Aorta (tissue), 5 donors: ENCODE measurements around the gene TRIM43B. TPM values are rescaled to one million over a fixed set of nuclear protein-coding genes. Genes with fewer than 3 reads are reported as not detected.
A peak's percentile ranks its signal among the peaks of the same experiment; 100 is the strongest.
"Not testable (repeated sequence)": the region's sequence is repeated elsewhere in the genome, so short reads cannot be mapped to it uniquely, and the experiment has no call there.

Experiments
- ATAC-seq: fragments of 200-7000 bp; cut with Tn5 transposase; one replicate; pipeline ENCODE4 v1.9.1; 2022; ENCODE audit warnings: moderate library complexity; ENCODE audit not compliant: low FRiP score
- DNase-seq, 2 donors: peaks; one replicate each; pipeline ENCODE4 v3.0.0-alpha.2; 2020
- H3K27ac ChIP-seq, 2 donors: one replicate each; pipeline ENCODE4 v1.5.1; 2013; ENCODE audit warnings: low read length in 2 of 2, mild to moderate bottlenecking in 2 of 2, moderate library complexity in 2 of 2, control low read depth in 1 of 2, inconsistent platforms in 1 of 2, low read depth in 1 of 2
- H3K27me3 ChIP-seq, 2 donors: one replicate each; pipeline ENCODE4 v1.6.1; 2013; ENCODE audit warnings: control low read depth in 1 of 2, low read length in 1 of 2, mild to moderate bottlenecking in 1 of 2, moderate library complexity in 1 of 2; ENCODE audit not compliant: insufficient read depth in 2 of 2, control insufficient read depth in 1 of 2
- H3K36me3 ChIP-seq, 2 donors: one replicate each; pipeline ENCODE4 v1.6.1; 2013; ENCODE audit warnings: control low read depth in 1 of 2, low read length in 1 of 2, mild to moderate bottlenecking in 1 of 2; ENCODE audit not compliant: insufficient read depth in 2 of 2, control insufficient read depth in 1 of 2
- H3K4me1 ChIP-seq, 2 donors: one replicate each; pipeline ENCODE4 v1.6.1; 2013; ENCODE audit warnings: low read length in 2 of 2, control low read depth in 1 of 2, mild to moderate bottlenecking in 1 of 2, moderate library complexity in 1 of 2; ENCODE audit not compliant: insufficient read depth in 2 of 2, control insufficient read depth in 1 of 2
- H3K4me3 ChIP-seq, 2 donors: one replicate each; pipeline ENCODE4 v1.5.1; 2013; ENCODE audit warnings: low read length in 2 of 2, control low read depth in 1 of 2, mild to moderate bottlenecking in 1 of 2
- H3K9me3 ChIP-seq: one replicate; pipeline ENCODE4 v1.6.1; 2013; ENCODE audit warnings: mild to moderate bottlenecking, low read length; ENCODE audit not compliant: control insufficient read depth
- WGBS, 2 donors: extraction: QIAGEN DNeasy Blood & Tissue Kit; methylation state at CpG; one replicate each; pipeline ENCODE4 v1.1.7; 2013; 5-methylcytosine and 5-hydroxymethylcytosine counted together
- intact Hi-C, 2 donors: fragments of 100-400 bp; cut with DNase I; formaldehyde crosslinking; loops; one replicate each; pipeline versions ENCODE4 v1.14.2 to v1.15.0; 2022
- polyA plus RNA-seq, 2 donors: library from polyadenylated mRNA; stranded (reverse); fragments of 200-250 nt; gene quantifications; one replicate each; pipeline ENCODE4 v1.2.3, GENCODE V29; 2013
- total RNA-seq, 2 donors: library from RNA; stranded (reverse); fragmentation: NEBNext Ultra II Directional; extraction: Animal tissue kit (Norgen Biotek cat#: 25700); gene quantifications; one replicate each; pipeline ENCODE4 v1.2.1, GENCODE V29; 2021
- donor health status: healthy with polysubstance abuse.
- donor health status: Bipolar disorder and iron deficiency.
- donor health status: DM: no; HTN: no; CAD: no.
- donor health status: DM: no; HTN: no; CAD: no.
- donor health status: DM: yes; HTN: yes; CAD: no.

Gene TRIM43B
- total and polyA plus RNA-seq, 4 donors: not detected

- H3K9me3 ChIP-seq, H3K36me3 ChIP-seq, H3K27ac ChIP-seq, H3K4me1 ChIP-seq, DNase-seq, H3K4me3 ChIP-seq, H3K27me3 ChIP-seq, intact Hi-C loops: not testable (repeated sequence)
- no CpG with 5 or more reads among the region's 2 CpGs for WGBS, 2 donors
- peak; percentile 66 for ATAC-seq
Measured at GRCh38 chr2:95442474-95443099, 42.0 kb downstream of the TRIM43B start.

GRCh38 chr2:95435872-95436209, 48.7 kb downstream of the TRIM43B start:
- not testable (repeated sequence) for H3K9me3 ChIP-seq

GRCh38 chr2:95435162-95435871, 49.2 kb downstream of the TRIM43B start:
- H3K27me3 ChIP-seq, H3K36me3 ChIP-seq, intact Hi-C loops, H3K9me3 ChIP-seq, H3K4me1 ChIP-seq, H3K4me3 ChIP-seq, DNase-seq, H3K27ac ChIP-seq: not testable (repeated sequence)
- peak; percentile 63 for ATAC-seq
- WGBS, 2 donors: no CpG with 5 or more reads among the region's 30 CpGs

More at GRCh38 chr2:95435872-95436209, 48.7 kb downstream of the TRIM43B start:
- H3K4me3 ChIP-seq, H3K36me3 ChIP-seq, H3K27me3 ChIP-seq, ATAC-seq, DNase-seq, intact Hi-C loops, H3K4me1 ChIP-seq, H3K27ac ChIP-seq: not testable (repeated sequence)
- WGBS, 2 donors: 3 to 11% methylated on average over 3 of the region's 5 CpGs

GRCh38 chr2:95434507-95435076, 50.0 kb downstream of the TRIM43B start:
- H3K4me3 ChIP-seq, H3K36me3 ChIP-seq, H3K9me3 ChIP-seq, H3K27me3 ChIP-seq, intact Hi-C loops, H3K4me1 ChIP-seq: not testable (repeated sequence)
- peak; percentile 88 for ATAC-seq
- H3K27ac ChIP-seq: peak overlapping the region in 1 of 2 donors; percentile 51
- peak; percentile 83 to 91 for DNase-seq
- 0 to 1% methylated on average over 2 of the region's 3 CpGs for whole genome bisulfite sequencing, 2 donors

GRCh38 chr2:95433973-95434372, 50.6 kb downstream of the TRIM43B start:
- H3K36me3 ChIP-seq, H3K9me3 ChIP-seq, H3K27me3 ChIP-seq, DNase-seq, ATAC-seq, intact Hi-C loops, H3K4me3 ChIP-seq, H3K4me1 ChIP-seq: not testable (repeated sequence)
- H3K27ac ChIP-seq: peak overlapping the region in 1 of 2 donors; percentile 58
- 59 to 63% methylated on average over 2 of the region's 2 CpGs for WGBS, 2 donors

GRCh38 chr2:95433373-95433772, 51.2 kb downstream of the TRIM43B start:
- WGBS, 2 donors: 82 to 86% methylated on average over 1 of the region's 4 CpGs
- H3K9me3 ChIP-seq, ATAC-seq, H3K27ac ChIP-seq, H3K27me3 ChIP-seq, H3K4me1 ChIP-seq, H3K36me3 ChIP-seq, H3K4me3 ChIP-seq, DNase-seq, intact Hi-C loops: not testable (repeated sequence)

- no CpG with 5 or more reads among the region's 8 CpGs for WGBS, 2 donors
- ATAC-seq, H3K9me3 ChIP-seq, intact Hi-C loops, H3K27me3 ChIP-seq, H3K4me1 ChIP-seq, DNase-seq, H3K36me3 ChIP-seq, H3K27ac ChIP-seq, H3K4me3 ChIP-seq: not testable (repeated sequence)
Measured at GRCh38 chr2:95429748-95430467, 54.6 kb downstream of the TRIM43B start.

GRCh38 chr2:95427196-95427867, 57.2 kb downstream of the TRIM43B start:
- H3K27me3 ChIP-seq, H3K36me3 ChIP-seq, ATAC-seq, intact Hi-C loops, DNase-seq, H3K9me3 ChIP-seq, H3K4me1 ChIP-seq, H3K4me3 ChIP-seq, H3K27ac ChIP-seq: not testable (repeated sequence)
- 22 to 30% methylated on average over 4 to 15 of the region's 30 CpGs for WGBS, 2 donors
